HG02973 (cell line): Measurements from ENCODE around the gene UGT2B11.
"Not testable (repeated sequence)": the region's sequence is repeated elsewhere in the genome, so short reads cannot be mapped to it uniquely, and the experiment has no call there.

Experiments
- ATAC-seq: cut with Tn5 transposase; IDR thresholded peaks from one replicate; pipeline ENCODE4 v1.9.1; 2021; ENCODE audit warnings: moderate library complexity; ENCODE audit not compliant: unreplicated experiment

The UGT2B11 gene

GRCh38 chr4:69214716-69215115 is at the start of gene UGT2B11:
TSS of gene UGT2B11 (minus strand) at chr4:69214748. CDS start at chr4:69214722, 26 bp downstream.
- ATAC-seq, result no peak

GRCh38 chr4:69253147-69253772 is 38.7 kb upstream of the UGT2B11 start:
- ATAC-seq, result not testable (repeated sequence)

- not testable (repeated sequence) for ATAC-seq
These were observed 36.3 kb upstream of the UGT2B11 start for GRCh38 chr4:69250884-69251283.

- ATAC-seq, result not testable (repeated sequence)
These were observed 28.2 kb upstream of the UGT2B11 start for GRCh38 chr4:69242562-69243240.

GRCh38 chr4:69241746-69242145 is 27.2 kb upstream of the UGT2B11 start:
- not testable (repeated sequence) for ATAC-seq

- ATAC-seq, result not testable (repeated sequence)
These were observed 26.2 kb upstream of the UGT2B11 start for GRCh38 chr4:69240787-69241186.

- ATAC-seq, result no peak
These were observed 25.1 kb upstream of the UGT2B11 start for GRCh38 chr4:69239557-69240168.

GRCh38 chr4:69239092-69239491 is 24.5 kb upstream of the UGT2B11 start:
- no peak for ATAC-seq

- no peak for ATAC-seq
These were observed 10.3 kb upstream of the UGT2B11 start for GRCh38 chr4:69224891-69225290.

GRCh38 chr4:69223277-69223676 is 8.7 kb upstream of the UGT2B11 start:
- ATAC-seq, result not testable (repeated sequence)

- not testable (repeated sequence) for ATAC-seq
These were observed 3.9 kb upstream of the UGT2B11 start for GRCh38 chr4:69218491-69218890.

GRCh38 chr4:69210911-69211310 is 3.6 kb downstream of the UGT2B11 start:
- ATAC-seq, result no peak

GRCh38 chr4:69198506-69198905 is 16.0 kb downstream of the UGT2B11 start:
- ATAC-seq, result not testable (repeated sequence)

- ATAC-seq, result no peak
These were observed 18.2 kb downstream of the UGT2B11 start for GRCh38 chr4:69196209-69196965.

- no peak for ATAC-seq
These were observed 20.4 kb downstream of the UGT2B11 start for GRCh38 chr4:69194166-69194565.

- not testable (repeated sequence) for ATAC-seq
These were observed 22.6 kb downstream of the UGT2B11 start for GRCh38 chr4:69191905-69192304.

GRCh38 chr4:69190621-69191020 is 23.9 kb downstream of the UGT2B11 start:
- not testable (repeated sequence) for ATAC-seq

GRCh38 chr4:69181519-69182169 is 32.9 kb downstream of the UGT2B11 start:
- ATAC-seq, result not testable (repeated sequence)

- ATAC-seq, result not testable (repeated sequence)
These were observed 34.7 kb downstream of the UGT2B11 start for GRCh38 chr4:69179817-69180216.

GRCh38 chr4:69178751-69179205 is 35.8 kb downstream of the UGT2B11 start:
- not testable (repeated sequence) for ATAC-seq
